Ishikawa (cell line): ENCODE data around the gene MAK.

Experiments used
- EP300 ChIP-seq: IDR thresholded peaks from 2 replicates; pipeline ENCODE4 v1.6.1; 2012; ENCODE audit warnings: borderline replicate concordance
- MAX ChIP-seq: IDR thresholded peaks from 2 replicates; pipeline ENCODE4 v1.6.1; 2012
- YY1 ChIP-seq: IDR thresholded peaks from 2 replicates; pipeline ENCODE4 v1.6.1; 2012; ENCODE audit warnings: low read depth

DNA sequence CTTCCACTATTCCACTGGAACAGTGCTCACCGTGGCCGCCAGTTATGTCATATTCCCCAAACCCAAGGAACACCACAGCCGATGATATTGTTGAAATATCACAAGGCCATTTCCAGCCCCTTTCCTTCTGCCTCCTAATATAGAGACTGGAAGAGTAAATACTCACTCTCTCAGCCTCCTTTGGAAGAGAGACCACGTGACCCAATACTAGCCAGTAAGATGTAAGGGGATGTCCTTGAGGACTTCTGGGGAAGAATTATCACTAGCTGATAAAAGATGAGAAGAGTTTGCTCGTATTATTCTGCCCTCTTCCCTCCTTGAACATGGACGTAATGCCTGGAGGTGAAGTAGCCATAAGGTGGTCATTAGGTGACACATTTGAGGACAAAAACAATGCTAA is 13.5 kb downstream of the MAK start:
- TF ChIP-seq MAX (no peak), YY1 (no peak), EP300 (no peak)
